ENCODE measurements around the gene CLDN10.
A peak's percentile ranks its signal among the peaks of the same experiment; 100 is the strongest.

CLDN10 gene

GRCh38 chr13:95523598-95523997, 28.9 kb upstream of the CLDN10 start:
- no peak for TF ChIP-seq CTCF (conservative IDR thresholded peaks at IDR 0.05; ENCODE audit: low read depth, low read length)
- DNase-seq (ENCODE audit: low read depth) = no peak
- H3K4me3 ChIP-seq (ENCODE audit: low read depth, low read length) = no peak overlapping the region

GRCh38 chr13:95524264-95524901, 28.1 kb upstream of the CLDN10 start:
- no peak for TF ChIP-seq CTCF (conservative IDR thresholded peaks at IDR 0.05; ENCODE audit: low read depth, low read length)
- DNase-seq (ENCODE audit: low read depth) = no peak
- H3K4me3 ChIP-seq (ENCODE audit: low read depth, low read length) = no peak overlapping the region

- no peak for DNase-seq (ENCODE audit: low read depth)
- no peak overlapping the region for H3K4me3 ChIP-seq (ENCODE audit: low read depth, low read length)
- TF ChIP-seq CTCF (conservative IDR thresholded peaks at IDR 0.05; ENCODE audit: low read depth, low read length) = no peak
These were observed 24.6 kb upstream of the CLDN10 start for GRCh38 chr13:95527955-95528354.

- TF ChIP-seq CTCF (conservative IDR thresholded peaks at IDR 0.05; ENCODE audit: low read depth, low read length) = no peak
- no peak overlapping the region for H3K4me3 ChIP-seq (ENCODE audit: low read depth, low read length)
- DNase-seq (ENCODE audit: low read depth) = peak; percentile 41
These were observed 22.3 kb upstream of the CLDN10 start for GRCh38 chr13:95530178-95530577.

GRCh38 chr13:95533545-95534160, 18.9 kb upstream of the CLDN10 start:
- TF ChIP-seq CTCF (conservative IDR thresholded peaks at IDR 0.05; ENCODE audit: low read depth, low read length) = no peak
- no peak for DNase-seq (ENCODE audit: low read depth)
- no peak overlapping the region for H3K4me3 ChIP-seq (ENCODE audit: low read depth, low read length)

GRCh38 chr13:95535243-95535642, 17.3 kb upstream of the CLDN10 start:
- H3K4me3 ChIP-seq (ENCODE audit: low read depth, low read length) = no peak overlapping the region
- no peak for TF ChIP-seq CTCF (conservative IDR thresholded peaks at IDR 0.05; ENCODE audit: low read depth, low read length)
- peak; percentile 55 for DNase-seq (ENCODE audit: low read depth)
